Thyroid gland (tissue), 4 donors: Measurements from ENCODE around the gene DNAH10.

Experiments used
- CTCF ChIP-seq, 6 experiments: fragments of 200-600 bp in 3 of 6; fragments of 450-650 bp in 3 of 6; sonication (generic) in 3 of 6; IDR thresholded peaks; one replicate each; pipeline ENCODE4 v1.5.1; 2016 to 2019; ENCODE audit warnings: antibody characterized with exemption in 6 of 6, mild to moderate bottlenecking in 2 of 6, inconsistent platforms in 1 of 6, moderate library complexity in 1 of 6
- POLR2A ChIP-seq, 2 donors: fragments of 450-650 bp; IDR thresholded peaks; one replicate each; pipeline ENCODE4 v1.6.1; 2017; ENCODE audit warnings: antibody characterized with exemption in 2 of 2, mild to moderate bottlenecking in 2 of 2, moderate library complexity in 1 of 2

DNA sequence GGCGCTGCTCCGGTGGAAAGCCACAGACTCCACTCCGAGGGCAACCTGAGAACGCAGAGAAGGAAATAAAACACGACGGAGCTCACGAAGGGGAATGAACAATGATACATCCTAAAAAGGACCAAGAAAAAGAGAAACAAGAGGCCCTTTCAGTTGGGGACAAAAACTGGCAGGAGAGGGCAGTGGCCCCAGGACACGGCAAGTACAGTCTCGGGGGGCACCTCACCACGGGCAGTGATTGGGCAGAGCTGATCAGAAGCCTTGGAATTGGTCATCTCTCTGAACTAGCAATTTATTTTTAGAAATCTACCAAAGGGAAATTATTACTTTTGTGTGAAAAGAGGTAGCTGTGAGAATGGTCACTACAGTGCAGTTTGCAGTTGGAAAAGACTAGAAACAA is 182.6 kb downstream of the DNAH10 start:
- no peak for TF ChIP-seq CTCF (IDR thresholded peaks at IDR 0.05)
- TF ChIP-seq POLR2A (IDR thresholded peaks at IDR 0.05): no peak
